ENCODE data around the gene IGHMBP2.

Gene IGHMBP2

GRCh38 chr11:68900835-68901381 is 2.8 kb upstream of the IGHMBP2 start:
- no peak overlapping the region for H3K4me3 ChIP-seq (ENCODE audit: low read depth, low read length)
- no peak for DNase-seq (ENCODE audit: low read depth, low spot score)
- in situ Hi-C loops (cut with HindIII; ENCODE audit: low sequenced_read_pairs): no loop called here
- TF ChIP-seq CTCF (IDR thresholded peaks at IDR 0.05; ENCODE audit: low read depth, low read length): no peak

- DNase-seq (ENCODE audit: low read depth, low spot score): peak; percentile 33
- TF ChIP-seq CTCF (IDR thresholded peaks at IDR 0.05; ENCODE audit: low read depth, low read length): no peak
- H3K4me3 ChIP-seq (ENCODE audit: low read depth, low read length): peak overlapping the region; percentile 96
- in situ Hi-C loops (cut with HindIII; ENCODE audit: low sequenced_read_pairs): no loop called here
Observed at GRCh38 chr11:68904248-68904847, 657 bp downstream of the IGHMBP2 start.

GRCh38 chr11:68905421-68906360 is 2.0 kb downstream of the IGHMBP2 start:
- no peak overlapping the region for H3K4me3 ChIP-seq (ENCODE audit: low read depth, low read length)
- TF ChIP-seq CTCF (IDR thresholded peaks at IDR 0.05; ENCODE audit: low read depth, low read length): no peak
- in situ Hi-C loops (cut with HindIII; ENCODE audit: low sequenced_read_pairs): no loop called here
- no peak for DNase-seq (ENCODE audit: low read depth, low spot score)

GRCh38 chr11:68908273-68908672 is 4.6 kb downstream of the IGHMBP2 start:
- in situ Hi-C loops (cut with HindIII; ENCODE audit: low sequenced_read_pairs): no loop called here
- DNase-seq (ENCODE audit: low read depth, low spot score): no peak
- H3K4me3 ChIP-seq (ENCODE audit: low read depth, low read length): no peak overlapping the region
- TF ChIP-seq CTCF (IDR thresholded peaks at IDR 0.05; ENCODE audit: low read depth, low read length): no peak

GRCh38 chr11:68910965-68911364 is 7.3 kb downstream of the IGHMBP2 start:
- in situ Hi-C loops (cut with HindIII; ENCODE audit: low sequenced_read_pairs): no loop called here
- no peak for DNase-seq (ENCODE audit: low read depth, low spot score)
- TF ChIP-seq CTCF (IDR thresholded peaks at IDR 0.05; ENCODE audit: low read depth, low read length): no peak
- no peak overlapping the region for H3K4me3 ChIP-seq (ENCODE audit: low read depth, low read length)

GRCh38 chr11:68911731-68912130 is 8.0 kb downstream of the IGHMBP2 start:
- no peak for DNase-seq (ENCODE audit: low read depth, low spot score)
- in situ Hi-C loops (cut with HindIII; ENCODE audit: low sequenced_read_pairs): no loop called here
- H3K4me3 ChIP-seq (ENCODE audit: low read depth, low read length): no peak overlapping the region
- TF ChIP-seq CTCF (IDR thresholded peaks at IDR 0.05; ENCODE audit: low read depth, low read length): no peak

All from astrocyte of the spinal cord (primary cell).